Fibroblast of peridontal ligament (primary cell): ENCODE measurements around the gene CCNK.

Experiments
- DNase-seq: peaks from one replicate; pipeline ENCODE4 v3.0.0-alpha.2; 2010; ENCODE audit errors: extremely low read depth

CCNK gene

DNA sequence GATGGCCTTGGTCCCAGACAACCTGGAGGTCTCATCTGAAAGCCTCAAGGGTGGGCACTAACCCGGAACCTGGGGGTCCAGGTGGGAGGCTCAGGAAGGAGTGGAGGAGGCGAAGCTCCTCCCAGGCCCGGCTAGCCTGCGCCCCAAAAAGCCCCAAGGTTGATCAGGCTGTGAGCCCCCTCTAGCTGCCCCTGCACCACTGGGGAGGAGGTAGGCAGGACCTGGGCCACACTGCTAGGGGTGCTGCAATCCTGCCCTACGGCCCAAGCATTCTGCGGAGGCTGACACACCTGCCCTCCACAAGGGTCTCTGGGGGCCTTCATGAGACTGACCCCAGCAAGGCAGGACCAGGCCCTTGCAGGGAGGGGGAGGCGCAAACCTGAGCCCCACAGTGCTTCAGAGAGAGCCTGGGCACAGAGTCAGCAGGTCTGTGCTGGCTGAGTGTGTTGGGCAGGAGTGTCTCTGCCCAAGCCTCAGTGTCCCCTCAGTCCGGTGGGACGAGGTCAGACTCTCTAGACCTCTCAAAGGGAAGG lies 70.9 kb downstream of the CCNK start:
- no peak for DNase-seq

DNA sequence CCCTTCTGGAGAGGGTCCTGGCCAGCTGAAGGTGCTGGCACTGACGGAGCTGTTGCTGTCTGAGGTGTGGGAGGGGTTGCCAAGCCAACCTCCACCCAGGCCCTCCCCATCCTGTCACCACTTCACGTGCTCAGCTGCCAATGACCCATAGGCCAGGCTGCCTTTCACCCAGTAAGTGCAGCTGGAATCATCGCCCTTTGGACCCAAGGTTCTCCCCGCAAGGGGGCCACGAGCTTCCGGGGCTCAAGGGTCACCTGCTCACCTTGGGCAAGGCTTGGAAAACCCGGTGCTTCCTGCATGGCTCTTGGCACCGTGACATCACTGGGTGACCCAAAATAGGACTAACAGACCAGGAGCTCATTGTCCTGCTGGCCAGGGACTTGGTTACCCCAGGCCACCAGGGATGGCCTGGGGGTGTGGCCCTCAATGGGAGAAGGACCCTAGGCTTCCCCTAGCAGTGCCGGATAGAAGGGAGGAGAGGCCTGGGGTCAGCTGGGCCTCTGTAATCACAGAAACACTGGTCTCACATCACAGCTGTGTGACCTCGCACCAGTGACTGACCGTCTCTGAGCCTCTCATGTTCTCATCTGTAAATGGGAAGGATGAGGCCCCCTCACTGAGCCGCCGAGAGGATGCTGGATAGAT lies 71.5 kb downstream of the CCNK start:
- DNase-seq, result no peak

DNA sequence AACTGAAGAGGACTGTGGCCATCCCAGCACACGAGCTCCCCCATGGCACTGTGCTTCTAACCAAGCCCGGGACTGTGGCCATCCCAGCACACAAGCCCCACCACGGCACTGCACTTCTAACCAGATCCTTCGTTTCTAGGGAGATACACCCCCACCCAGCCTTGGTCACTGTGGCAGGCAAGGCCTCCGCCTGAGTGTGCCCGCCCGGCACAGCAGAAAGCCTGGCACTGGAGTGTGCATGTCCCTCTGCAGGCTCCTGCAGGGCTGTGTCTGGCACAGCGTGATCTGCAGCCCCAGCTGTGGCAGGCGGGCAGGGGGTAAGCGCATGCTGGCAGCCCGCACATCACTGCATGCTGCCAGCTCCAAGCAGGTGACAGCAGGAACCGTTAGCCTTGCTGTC lies 73.0 kb downstream of the CCNK start:
- no peak for DNase-seq

DNA sequence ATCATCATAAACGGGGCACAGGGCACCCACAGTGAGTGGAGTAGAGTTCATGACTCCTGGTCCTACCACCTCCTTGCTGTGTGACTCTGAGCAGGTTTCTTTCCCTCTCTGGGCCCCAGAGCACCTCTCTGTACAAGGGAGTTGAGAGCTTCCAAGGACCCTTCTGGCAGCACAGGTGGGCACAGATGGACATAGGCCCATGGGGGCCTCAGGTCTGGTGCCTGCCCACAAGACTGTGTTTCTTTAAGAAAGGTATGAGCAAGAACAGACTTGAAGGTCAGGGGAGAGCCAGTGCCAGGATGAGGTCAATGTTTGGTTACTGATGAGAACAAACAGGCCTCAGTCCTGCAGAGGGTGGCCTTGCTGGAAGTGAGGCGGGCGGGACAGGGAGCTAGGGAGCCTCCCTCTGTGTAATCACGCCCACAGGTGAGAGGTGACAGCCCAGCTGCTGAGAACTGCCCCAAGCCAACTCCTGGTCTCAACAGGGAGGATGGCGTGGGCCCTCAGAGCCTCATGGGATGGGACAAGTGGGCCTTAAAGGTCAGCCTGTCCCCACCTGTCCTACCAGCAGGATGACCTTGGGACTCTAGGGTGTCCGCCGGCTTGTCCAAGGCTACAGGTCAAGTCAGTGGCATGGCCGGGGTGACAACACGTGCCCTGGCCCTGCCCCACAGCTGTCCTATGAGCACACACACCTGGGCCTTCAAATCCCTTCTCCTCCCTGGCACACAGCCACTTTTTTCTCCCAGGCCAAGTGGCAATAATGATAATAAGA lies 73.7 kb downstream of the CCNK start:
- no peak for DNase-seq

DNA sequence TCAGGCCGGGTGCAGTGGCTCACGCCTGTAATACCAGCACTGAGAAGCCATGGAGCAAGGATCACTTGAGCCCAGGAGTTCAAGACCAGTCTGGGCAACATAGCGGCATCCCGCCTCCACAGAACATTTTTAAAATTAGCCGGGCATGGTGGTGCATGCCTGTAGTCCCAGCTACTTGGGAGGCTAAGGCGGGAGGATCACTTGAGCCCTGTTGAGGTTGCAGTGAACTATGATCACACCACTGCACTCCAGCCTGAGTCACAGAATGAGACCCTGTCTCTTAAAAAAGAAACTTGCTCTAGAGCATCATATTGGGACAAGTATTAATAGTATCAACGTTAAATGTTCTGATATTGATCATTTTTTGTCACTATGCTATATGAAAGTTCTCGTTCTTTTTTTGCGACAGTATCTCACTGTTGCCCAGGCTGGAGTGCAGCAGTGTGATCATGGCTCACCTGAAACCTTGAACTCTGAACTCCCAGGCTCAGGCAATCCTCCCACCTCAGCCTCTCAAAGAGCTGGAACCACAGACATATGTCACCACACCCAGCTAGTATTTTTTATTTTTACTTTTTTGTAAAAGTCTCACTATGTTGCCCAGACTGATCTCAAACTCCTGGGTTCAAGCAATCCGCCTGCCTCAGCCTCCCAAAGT lies 75.1 kb downstream of the CCNK start:
- DNase-seq, result no peak

DNA sequence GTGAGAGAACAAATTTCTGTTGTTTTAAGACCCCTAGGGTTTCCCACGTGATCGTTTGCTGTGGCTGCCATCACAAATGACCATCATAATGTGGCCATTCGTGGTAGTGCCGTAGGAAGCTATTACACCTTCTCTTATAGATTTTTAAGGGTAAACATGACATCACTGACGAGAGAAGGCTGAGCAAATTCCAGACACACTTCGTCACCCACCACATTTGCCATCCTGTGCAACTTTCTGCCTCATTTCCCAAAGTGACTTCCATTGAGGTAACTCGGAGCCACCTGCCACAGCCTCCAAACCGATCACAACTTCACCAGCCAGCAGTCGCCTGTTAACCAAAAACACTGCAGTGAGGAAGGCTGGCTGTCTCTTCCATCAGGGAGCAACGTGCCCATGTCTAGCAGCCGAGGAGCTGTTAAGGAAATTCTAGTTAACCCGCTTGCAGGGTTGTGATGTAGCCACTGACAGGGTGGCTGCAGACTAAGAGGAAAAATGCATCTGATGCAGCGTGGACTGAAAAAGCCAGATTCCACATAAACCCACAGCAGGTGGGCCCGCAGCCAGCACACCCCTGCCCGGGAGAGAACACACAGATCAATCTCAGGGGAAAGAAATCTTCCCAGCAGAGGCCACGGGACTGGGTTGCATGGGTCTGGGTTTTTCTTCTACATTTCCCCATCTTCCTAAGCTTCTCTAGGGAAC lies 78.2 kb downstream of the CCNK start:
- DNase-seq, result peak; percentile 64

DNA sequence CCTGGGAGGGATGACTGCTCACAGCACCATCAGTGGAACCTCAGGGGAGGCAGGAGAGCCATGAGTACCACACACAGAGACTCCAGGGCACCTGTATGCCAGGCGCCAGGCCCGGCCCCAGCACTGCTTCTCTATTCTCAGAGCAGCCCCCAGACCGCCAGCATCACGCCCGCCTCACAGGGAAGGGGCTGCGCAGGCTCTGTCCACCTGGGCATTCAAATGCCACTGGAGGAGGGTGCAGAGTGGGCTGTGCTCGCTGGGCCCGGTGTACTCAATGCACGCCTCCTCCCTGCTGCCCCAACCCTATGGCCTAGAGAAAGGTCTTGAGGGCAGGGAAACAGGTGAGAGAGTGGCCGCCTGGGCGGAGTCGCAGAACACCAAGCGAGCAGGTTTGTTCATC lies 79.2 kb downstream of the CCNK start:
- no peak for DNase-seq

DNA sequence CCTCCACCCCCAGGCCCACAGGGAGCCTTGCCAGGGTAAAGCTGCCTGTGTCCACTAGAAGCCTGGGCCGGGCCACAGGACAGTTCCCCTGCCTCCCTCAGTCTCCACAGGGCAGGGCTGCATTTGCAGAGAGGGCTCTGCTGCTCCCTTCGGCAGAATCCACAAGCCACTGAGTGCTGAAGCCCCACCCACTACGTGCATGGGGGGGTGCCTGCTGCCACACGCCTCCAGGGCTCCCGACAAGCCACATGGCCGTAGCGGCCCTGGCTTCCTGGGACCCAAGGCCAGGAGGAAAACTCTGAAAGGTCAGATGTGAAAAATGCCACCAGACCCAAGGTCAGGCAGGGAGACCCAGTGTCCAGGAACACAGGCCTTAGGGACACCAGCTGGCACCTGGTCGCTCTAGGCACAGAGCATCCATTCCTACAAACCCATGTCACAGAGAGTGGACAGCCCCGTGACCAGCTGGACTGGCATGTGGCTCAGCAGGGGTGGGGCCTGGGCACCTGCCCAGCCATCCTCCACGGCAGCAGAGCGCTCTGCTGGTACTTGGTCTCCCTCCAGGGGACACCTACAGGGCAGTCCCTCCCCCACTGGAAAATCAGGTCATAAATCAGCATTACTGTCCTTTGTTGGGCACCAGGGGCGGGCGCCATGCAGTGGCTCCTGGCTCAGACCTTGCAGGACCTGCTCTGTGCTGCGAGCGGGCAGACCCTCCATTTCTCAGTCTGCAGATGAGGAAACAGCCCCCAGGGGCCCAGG lies 79.9 kb downstream of the CCNK start:
- no peak for DNase-seq

DNA sequence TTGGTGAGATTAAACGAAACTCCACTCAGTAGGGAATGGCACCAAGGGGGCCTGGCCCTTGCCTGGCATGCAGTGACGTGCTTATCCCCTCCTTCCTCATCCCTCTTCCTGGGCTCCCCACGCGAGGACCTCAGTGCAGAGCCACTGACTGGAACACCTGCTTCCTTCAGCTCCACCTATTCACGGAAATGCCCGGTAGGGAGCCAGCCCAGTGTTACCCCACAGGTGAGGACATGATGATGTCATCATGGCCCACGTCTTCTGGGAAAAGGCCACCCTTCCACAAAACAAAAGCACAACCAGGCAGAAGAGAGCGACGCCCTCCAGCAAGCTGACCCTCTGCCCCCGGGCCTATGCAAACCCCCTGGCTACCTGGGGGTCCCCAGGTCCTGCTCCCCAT lies 80.7 kb downstream of the CCNK start:
- no peak for DNase-seq
